Amniotic stem cell (primary cell): ENCODE data around the gene ARID3B.
"Not testable (repeated sequence)": the region's sequence is repeated elsewhere in the genome, so short reads cannot be mapped to it uniquely, and the experiment has no call there.

Experiments
- DNase-seq: peaks from one replicate; lab custom pipeline; 2025; lab: John Stamatoyannopoulos, UW

Gene ARID3B

GRCh38 chr15:74620636-74621545 lies 79.9 kb downstream of the ARID3B start:
- peak; percentile 36 for DNase-seq

- no peak for DNase-seq
Measured at GRCh38 chr15:74621546-74621920, 80.5 kb downstream of the ARID3B start.

GRCh38 chr15:74621936-74622335 lies 80.9 kb downstream of the ARID3B start:
- DNase-seq, result no peak

GRCh38 chr15:74622758-74623157 lies 81.7 kb downstream of the ARID3B start:
- no peak for DNase-seq

GRCh38 chr15:74624020-74624602 lies 83.1 kb downstream of the ARID3B start:
- DNase-seq, result no peak

- DNase-seq, result no peak
Measured at GRCh38 chr15:74625693-74626092, 84.7 kb downstream of the ARID3B start.

- no peak for DNase-seq
Measured at GRCh38 chr15:74626336-74626735, 85.3 kb downstream of the ARID3B start.

GRCh38 chr15:74626752-74627692 lies 86.0 kb downstream of the ARID3B start:
- DNase-seq, result no peak

- no peak for DNase-seq
Measured at GRCh38 chr15:74627766-74628165, 86.7 kb downstream of the ARID3B start.

- no peak for DNase-seq
Measured at GRCh38 chr15:74628199-74628598, 87.2 kb downstream of the ARID3B start.

GRCh38 chr15:74628949-74629348 lies 87.9 kb downstream of the ARID3B start:
- no peak for DNase-seq

- DNase-seq, result not testable (repeated sequence)
Measured at GRCh38 chr15:74629696-74630095, 88.7 kb downstream of the ARID3B start.

- DNase-seq, result no peak
Measured at GRCh38 chr15:74630284-74631086, 89.5 kb downstream of the ARID3B start.

- DNase-seq, result no peak
Measured at GRCh38 chr15:74631087-74631385, 90.0 kb downstream of the ARID3B start.

- DNase-seq, result no peak
Measured at GRCh38 chr15:74631408-74631807, 90.4 kb downstream of the ARID3B start.

- no peak for DNase-seq
Measured at GRCh38 chr15:74631935-74632560, 91.0 kb downstream of the ARID3B start.

- no peak for DNase-seq
Measured at GRCh38 chr15:74632601-74633000, 91.6 kb downstream of the ARID3B start.

GRCh38 chr15:74633781-74634180 lies 92.8 kb downstream of the ARID3B start:
- DNase-seq, result no peak

GRCh38 chr15:74635228-74635627 lies 94.2 kb downstream of the ARID3B start:
- peak; percentile 9 for DNase-seq

GRCh38 chr15:74636984-74637383 lies 96.0 kb downstream of the ARID3B start:
- no peak for DNase-seq

- no peak for DNase-seq
Measured at GRCh38 chr15:74641151-74641550, 100.1 kb downstream of the ARID3B start.
